ENCODE data around the gene DLST.

The DLST gene

DNA sequence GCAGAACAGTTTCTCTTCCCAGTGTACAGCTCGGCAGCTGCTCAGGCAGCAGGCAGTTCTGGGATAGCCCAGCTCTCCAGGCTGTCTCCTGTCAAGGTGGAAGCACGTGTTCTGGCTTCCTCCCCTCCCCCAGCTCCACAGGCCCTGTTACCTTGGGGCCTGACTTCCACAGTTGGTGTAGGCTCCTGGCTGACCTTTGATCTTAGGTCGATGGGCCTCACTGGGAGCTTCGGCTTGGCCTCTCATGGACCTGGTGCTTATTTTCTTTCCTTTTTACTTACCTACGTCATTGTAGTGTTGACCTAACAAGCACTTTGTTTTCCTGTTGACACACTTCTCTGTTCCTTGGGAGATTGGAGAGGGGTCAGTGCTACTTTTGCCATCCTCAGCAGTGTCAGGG, 17.0 kb downstream of the DLST start:
- TF ChIP-seq ZFX (IDR thresholded peaks at IDR 0.05; ENCODE audit: borderline replicate concordance), result no peak
- TF ChIP-seq, protein P1, sequence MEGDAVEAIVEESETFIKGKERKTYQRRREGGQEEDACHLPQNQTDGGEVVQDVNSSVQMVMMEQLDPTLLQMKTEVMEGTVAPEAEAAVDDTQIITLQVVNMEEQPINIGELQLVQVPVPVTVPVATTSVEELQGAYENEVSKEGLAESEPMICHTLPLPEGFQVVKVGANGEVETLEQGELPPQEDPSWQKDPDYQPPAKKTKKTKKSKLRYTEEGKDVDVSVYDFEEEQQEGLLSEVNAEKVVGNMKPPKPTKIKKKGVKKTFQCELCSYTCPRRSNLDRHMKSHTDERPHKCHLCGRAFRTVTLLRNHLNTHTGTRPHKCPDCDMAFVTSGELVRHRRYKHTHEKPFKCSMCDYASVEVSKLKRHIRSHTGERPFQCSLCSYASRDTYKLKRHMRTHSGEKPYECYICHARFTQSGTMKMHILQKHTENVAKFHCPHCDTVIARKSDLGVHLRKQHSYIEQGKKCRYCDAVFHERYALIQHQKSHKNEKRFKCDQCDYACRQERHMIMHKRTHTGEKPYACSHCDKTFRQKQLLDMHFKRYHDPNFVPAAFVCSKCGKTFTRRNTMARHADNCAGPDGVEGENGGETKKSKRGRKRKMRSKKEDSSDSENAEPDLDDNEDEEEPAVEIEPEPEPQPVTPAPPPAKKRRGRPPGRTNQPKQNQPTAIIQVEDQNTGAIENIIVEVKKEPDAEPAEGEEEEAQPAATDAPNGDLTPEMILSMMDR (IDR thresholded peaks at IDR 0.05), result no peak

DNA sequence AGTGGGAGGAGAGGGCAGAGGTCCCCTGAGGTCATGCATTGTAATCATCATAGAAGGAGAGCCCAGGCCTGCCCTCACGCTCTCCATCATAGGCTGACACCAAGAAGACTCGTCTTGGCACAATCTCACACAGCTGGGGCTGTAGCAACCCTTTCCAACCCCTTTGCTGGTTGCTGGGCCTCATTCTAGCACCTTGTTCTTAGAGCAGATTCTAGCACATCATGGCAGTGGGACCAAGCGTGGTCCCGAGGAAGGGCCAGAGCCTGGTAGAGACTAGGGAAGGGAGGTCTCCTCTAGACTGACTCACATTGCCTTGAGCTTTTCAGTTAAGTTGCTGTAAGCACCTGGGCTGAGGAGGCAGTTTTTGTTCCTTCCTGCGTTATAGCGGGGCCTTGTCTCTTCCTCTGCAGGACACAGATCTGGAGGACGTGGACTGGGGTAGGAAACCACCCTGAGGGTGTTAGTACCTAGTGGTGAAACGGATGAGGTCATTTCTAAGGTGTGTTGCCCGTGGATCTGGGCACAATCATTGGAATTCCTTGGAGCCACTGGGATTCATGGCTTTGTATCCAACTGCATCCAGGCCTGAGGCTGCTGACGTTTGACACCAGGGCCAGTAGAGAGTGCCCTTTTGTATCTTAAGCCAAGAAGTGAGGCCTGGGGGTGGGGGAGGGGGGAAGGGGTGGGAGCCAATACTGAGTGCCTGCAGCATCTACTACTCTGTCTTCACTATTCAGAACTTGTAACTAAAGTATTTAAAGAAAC, 21.4 kb downstream of the DLST start:
- no peak for TF ChIP-seq ZFX (IDR thresholded peaks at IDR 0.05; ENCODE audit: borderline replicate concordance)
- TF ChIP-seq, protein P1 (IDR thresholded peaks at IDR 0.05), result no peak
- H3K27ac ChIP-seq, result no peak overlapping the region

More for the DNA sequence above, 17.0 kb downstream of the DLST start:
- H3K27ac ChIP-seq, result no peak overlapping the region

DNA sequence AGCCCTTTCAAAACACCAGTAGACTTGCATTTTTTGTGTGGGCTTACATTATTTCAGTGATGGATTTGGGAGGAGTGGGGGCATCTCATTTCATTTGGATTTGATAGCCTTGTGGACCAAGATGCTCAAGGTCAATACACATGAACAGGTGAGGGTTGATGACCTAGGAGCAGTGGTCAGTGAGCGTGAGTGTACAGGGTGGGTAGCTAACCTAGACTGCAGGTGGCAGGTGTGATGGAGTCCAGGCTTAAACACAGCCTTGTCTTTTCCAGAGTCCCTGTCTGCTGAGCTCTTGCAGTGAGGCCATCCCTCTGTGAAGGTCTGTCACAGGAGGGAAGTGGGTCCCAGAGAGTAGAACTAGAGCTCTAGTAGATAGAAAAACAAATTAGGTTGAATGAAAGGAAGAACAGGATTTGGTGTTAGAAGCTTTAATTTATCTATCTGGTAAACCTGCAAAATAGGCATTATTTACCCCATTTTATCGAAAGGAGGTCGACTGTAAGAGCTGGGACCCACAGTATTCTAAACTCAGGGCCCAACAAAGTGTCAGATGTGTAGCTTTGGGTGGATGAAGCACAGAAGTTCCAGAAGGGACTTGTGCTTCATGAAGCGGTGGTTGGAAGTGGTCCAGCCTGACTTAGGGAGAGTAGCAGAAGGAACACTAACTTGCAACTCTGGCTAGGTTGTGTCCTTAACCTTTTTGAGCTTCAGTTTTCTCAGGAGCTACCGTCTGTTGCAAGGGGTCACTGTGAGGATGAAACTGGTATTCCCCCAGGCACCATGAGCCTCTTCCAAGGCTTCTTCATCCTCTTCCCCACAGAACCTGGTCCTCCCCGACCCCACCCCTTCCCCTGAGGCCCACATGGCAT, 23.2 kb downstream of the DLST start:
- no peak for TF ChIP-seq ZFX (IDR thresholded peaks at IDR 0.05; ENCODE audit: borderline replicate concordance)
- TF ChIP-seq, protein P1 (IDR thresholded peaks at IDR 0.05), result no peak
- H3K27ac ChIP-seq, result no peak overlapping the region; the same call in 1 of the 2 replicates

DNA sequence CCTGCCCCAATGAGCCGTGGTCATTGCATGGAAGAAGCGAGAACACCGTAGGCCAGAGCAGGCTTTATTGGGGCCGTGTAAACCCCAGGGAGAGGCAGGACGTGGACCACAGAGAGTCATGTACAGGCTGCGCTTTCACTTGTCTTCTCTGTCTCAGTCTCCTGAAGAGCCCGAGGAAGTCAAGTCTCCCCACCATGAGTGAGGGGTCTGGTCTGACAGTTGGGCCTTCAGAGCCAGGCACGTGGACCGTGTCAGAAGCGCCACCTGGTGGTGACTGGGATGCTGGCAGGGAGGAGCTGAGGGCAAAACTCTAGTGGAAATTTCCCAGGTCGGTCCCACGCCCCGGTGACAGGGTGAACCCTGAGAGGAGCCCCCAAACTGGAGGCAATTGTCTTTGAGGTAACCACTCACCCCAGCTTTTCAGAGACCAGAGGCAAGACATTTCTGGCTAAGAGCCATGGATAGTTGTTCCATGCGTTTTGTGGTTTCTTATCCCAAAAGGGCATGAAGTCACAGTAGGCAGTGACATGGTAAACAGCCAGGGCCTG, 24.0 kb downstream of the DLST start:
- no peak overlapping the region for H3K27ac ChIP-seq

DNA sequence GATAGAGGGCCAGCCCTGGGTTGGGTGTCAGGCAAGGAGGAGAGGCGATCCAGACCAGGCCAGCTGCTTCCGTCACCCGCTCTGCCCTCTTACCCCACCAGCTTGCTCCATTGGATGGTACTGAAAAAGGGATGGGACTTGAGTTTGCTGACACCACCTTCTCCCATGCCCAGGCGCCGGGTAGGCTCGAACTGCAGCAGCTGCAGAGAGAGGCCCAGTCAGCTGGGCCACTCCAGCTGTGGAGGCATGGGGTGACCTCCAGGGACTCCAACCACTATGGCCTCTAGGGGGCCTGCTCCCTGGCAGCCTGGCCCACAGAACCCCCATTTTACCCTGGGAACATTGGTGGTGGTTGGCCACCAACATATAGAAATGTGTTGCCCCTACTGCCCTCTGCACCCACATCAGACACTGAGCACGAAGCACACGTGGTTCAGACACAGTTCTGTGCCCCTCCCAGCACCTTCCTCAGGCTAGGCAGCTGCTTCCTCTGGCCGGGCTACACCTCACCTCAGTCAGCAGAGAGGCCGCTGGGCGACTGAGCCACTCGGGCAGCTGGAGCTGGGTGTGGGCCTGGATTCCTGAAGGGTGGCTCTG, 25.3 kb downstream of the DLST start:
- TF ChIP-seq ZFX (IDR thresholded peaks at IDR 0.05; ENCODE audit: borderline replicate concordance), result no peak
- TF ChIP-seq, protein P1 (IDR thresholded peaks at IDR 0.05), result peak; percentile 21
- no peak overlapping the region for H3K27ac ChIP-seq

More for the DNA sequence above, 24.0 kb downstream of the DLST start:
- TF ChIP-seq, protein P1 (IDR thresholded peaks at IDR 0.05), result peak; percentile 97
- no peak for TF ChIP-seq ZFX (IDR thresholded peaks at IDR 0.05; ENCODE audit: borderline replicate concordance)

DNA sequence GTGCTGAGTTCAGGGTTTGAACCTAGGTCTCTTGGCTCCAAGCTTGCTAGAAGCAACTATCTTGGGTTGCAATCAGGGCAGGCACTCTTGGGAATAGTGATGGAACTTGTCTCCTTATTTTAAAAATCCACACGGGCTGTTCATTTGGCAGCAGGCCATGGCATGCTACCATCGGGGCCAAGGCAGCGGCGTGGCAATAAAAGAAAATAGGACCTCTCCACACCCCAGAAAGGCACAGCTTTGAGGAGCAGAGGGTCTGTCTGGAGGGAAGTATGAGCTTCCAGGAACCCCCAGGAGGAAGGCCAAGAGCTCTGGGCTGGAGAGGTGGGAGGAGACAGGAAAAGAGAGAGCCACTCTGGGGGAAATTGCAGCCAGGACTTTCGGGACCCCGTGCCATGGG, 26.0 kb downstream of the DLST start:
- TF ChIP-seq, protein P1 (IDR thresholded peaks at IDR 0.05), result no peak
- no peak for TF ChIP-seq ZFX (IDR thresholded peaks at IDR 0.05; ENCODE audit: borderline replicate concordance)
- H3K27ac ChIP-seq, result no peak overlapping the region
